KG1 (cell line): Measurements from ENCODE around the gene POM121L2.
A peak's percentile ranks its signal among the peaks of the same experiment; 100 is the strongest.

Source experiments
- DNase-seq: peaks from one replicate; lab custom pipeline; 2025; lab: John Stamatoyannopoulos, UW

POM121L2 gene

DNA sequence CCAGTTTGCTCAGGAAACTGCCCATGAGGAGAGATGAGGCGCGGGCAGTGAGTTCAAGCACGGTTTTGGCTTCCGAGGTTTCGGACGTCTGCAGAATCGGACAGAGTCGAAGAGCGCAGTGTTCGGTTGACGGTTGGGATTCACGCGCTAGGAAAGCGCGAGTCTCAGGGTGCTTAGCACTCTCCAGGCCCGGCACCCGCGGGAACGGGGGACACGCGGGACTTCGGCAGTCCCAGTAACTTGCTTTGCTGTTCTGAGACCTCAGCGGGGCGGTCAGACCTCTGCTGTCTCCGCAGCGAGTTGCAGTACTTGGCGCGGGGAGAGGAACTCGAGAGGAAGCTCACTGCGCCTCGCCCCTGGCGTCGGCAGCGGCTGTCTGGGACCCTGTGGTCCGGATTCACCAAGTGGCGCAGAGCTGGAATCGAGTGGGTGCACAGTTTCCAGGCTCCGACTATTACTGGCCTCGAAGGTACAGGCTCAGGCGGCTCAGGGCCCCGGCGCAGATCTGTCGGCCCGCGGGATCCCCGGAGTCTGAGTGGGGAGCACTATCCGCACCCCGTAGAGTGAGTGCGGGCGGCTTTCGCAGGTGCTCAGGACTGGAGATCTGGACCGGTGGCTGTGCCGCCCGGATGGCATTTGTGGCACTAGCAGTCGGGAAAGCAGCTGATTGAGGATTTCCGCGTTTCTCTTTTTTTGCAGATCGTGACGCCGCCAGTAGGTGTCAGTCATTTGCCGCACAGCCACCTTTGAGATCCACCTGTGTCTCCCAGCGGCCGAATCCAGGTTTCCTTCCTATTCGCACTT lies at the start of gene POM121L2:
TSS of gene POM121L2 (minus strand) at position 128 of the 804 bp plus-strand sequence. CDS start at position 25, 103 bp downstream.
- DNase-seq = peak; percentile 46

DNA sequence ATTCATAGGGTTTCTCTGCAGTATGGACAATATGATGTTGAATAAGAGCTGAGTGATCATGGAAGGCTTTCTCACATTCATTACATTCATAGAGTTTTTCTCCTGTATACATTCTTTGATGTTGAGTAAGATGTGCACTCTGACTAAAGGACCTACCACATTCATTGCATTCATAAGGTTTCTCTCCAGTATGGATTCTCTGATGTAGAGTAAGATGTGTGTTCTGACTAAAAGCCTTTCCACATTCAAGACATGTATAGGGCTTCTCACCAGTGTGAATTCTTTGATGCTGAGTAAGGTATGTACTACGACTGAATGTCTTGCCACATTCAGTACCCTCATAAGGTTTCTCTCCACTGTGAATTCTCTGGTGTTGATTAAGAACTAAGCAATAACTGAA lies 47.2 kb upstream of the POM121L2 start:
- no peak for DNase-seq

DNA sequence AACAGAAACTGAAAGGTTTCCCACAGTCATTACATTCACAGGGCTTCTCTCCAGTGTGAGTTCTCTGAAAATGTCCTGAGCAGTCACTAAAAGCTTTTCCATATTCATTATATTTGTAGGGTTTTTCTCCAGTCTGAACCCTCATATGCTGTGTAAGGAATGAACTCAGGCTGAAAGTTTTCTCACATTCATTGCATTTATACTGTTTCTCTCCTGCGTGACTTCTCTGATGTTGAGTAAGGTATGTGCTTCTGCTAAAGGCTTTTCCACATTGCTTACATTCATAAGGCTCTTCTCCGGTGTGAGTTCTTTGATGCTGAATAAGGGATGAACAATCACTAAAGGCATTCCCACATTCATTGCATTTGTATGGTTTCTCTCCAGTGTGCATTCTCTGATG lies 46.7 kb upstream of the POM121L2 start:
- DNase-seq = no peak

DNA sequence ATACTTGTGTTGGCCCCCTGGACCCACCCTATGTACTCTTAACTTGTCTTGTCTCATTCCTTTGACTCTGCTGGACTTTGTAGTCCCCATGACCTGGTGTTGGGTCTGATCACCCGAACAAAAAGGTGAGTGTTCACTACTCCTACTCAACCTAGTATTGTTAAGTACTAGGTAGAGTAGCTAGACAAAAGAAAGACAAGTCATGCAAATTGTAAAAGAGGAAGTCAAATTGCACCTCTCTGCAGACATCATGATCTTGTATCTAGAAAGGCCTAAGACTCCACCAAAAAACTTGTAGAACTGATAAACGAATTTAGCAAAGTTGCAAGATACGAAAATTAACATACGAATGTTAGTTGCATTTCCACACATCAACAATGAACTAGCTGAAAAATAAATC lies 40.8 kb upstream of the POM121L2 start:
- no peak for DNase-seq

DNA sequence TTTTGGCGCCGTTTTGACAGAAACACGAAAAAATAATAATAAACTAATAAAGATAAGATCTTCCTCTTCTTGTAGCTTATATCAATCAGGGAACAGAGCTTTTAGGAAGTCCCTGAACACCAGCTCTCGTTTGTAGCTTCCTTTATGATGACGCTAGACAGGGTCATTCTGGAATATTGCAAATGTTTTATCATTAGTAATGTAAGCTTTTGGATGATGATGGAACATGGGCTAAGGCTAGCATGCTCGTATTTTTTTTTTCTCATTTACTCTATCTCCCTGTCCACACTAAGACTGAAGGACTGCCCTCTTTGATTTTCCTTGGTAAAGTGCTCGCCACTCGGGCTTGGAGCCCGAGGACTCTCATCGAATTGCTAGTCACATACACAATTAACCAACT lies 22.1 kb upstream of the POM121L2 start:
- DNase-seq = no peak

DNA sequence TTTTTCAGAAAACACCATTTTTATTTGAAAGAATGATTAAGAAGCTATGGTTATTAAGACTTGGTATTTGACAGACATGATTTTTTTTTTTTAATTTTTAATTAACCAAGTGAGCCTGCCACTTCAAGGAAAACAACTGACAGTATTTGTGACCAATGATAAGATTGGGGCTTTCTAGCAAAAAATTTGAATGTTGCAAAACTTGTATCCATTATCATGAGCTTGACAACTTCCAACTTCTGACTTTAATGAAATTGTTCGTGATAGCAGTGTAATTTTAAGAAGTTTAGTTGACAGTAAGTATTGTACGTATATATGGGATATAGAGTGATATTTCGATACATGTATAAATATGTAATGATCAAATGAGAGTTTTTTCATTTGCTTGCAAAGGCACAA lies 21.6 kb upstream of the POM121L2 start:
- DNase-seq = no peak

DNA sequence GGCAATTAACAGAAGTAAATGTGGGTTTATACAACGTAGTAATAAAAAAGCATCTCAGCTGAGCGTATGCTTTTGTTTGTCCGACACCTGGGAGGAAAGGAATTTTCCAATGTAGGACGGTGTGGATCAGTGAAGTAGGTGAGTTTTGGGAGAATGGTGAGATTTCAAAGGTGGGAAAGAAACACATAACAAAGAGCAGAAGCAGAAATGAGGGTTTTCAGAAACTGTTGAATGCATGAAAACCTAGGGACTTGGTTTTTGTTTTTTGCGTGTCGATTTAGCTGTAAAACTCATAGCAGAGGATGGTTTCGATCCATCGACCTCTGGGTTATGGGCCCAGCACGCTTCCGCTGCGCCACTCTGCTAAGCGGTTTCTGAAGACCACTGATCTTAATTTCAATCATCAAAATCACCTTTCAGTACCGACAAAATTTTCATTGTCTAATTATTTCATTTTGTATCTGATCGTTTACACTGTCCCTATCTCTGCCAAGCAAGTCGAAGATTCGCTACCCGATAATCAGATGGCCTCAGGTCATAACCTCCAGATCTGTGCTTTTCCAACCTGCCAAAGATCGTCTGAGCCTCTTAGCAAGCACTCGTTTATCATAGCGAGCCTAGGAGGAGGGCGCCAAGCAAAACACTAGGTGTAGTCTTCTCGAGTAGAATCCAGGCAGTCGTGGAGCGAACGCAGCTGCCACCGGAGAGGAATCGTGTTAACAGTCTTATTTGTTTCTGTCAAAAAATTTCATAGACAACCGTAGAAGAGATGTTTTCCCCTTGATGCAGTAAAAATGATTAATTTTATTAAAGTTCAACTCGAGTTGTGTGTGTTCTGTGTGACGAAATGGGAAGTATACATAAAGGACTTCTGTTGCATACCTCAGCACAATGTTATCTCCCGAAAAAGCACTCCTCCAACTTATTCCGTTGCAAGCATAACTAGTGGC lies 20.9 kb upstream of the POM121L2 start:
- peak; percentile 87 for DNase-seq

DNA sequence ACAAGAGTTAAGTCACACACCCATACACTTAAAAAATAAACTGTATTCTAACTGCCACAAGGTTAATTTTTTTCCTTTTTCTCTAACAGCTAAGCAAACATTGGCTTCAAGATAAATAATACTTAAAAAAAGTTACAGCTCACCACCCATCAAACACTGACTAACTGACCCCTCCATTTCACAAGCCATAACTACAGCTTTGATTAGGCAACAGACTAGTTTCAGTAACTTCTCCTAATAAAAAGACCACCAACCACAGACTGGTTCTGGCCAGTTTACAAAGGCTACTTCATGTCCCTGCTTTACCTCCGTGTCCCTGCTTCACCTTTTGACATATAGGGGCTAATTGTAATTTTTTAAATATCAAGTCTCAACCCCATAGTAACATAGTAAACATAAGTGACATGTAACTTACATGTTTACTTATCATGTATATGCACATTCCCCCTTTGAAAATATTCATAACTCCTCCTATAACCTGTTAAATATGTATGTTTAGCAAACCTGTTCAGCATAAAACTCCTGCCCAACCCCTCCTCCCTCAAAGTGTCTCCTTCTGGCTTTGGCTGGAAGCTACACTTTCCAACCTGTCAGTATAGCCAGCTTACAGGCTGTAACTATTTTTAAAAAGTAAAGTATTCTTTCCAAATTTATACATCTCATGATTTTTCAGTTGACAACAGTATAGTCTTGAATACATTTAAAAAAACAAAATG lies 15.1 kb upstream of the POM121L2 start:
- no peak for DNase-seq

DNA sequence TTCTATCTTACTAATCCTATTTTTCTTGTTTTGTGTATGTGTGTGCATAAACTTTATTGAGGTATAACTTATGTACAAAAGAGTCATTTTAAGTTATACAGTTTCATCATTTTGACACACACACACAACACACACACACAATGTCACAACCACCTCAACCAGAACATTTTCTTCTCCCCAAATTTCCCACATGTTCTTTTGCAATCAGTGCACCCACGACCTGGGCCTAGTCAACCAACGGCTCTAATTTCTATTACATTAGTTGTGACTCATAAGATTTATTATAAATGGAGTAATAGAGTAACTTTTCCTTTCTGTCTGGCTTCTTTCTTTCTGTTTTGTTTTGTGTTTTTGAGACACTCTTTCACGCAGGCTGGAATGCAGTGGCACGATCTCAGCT lies 9.8 kb upstream of the POM121L2 start:
- DNase-seq = no peak

DNA sequence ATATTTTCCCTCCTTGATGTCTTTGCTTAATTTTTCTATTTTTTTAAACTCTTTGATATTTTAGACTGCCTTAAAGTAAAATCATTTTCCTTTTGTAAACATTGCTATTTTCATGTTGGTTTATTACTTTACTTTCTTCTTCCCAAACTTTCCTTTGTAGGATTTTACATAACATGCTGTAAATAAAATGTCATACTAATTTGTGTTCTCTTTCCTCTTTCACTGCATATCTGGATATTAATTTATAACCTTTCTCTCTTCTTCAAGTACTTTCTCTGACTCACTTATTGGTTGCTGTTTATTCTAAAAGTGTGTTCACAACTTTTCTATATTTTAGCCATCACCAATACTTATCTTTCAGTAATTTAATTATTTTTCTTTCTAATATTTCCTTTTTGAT lies 9.3 kb upstream of the POM121L2 start:
- no peak for DNase-seq

DNA sequence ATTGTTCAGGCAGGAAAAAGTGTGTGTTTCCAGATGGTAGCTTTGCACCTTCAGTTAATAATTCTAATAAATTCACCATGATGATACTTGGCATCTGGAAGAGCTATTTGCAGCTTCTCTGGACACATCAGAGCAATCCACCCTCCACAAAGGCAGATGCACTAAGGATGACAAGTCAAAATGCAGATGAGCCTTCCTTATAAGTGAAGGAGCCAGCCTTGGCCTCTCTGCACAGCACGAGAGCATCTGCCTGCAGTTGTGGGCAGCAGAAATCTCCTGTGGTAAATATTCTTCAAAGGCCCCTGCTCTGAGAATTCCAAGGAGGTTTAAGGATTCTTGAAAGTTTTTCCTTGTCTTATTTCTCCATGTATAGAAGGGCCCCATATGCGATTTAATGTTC lies 6.9 kb upstream of the POM121L2 start:
- no peak for DNase-seq

DNA sequence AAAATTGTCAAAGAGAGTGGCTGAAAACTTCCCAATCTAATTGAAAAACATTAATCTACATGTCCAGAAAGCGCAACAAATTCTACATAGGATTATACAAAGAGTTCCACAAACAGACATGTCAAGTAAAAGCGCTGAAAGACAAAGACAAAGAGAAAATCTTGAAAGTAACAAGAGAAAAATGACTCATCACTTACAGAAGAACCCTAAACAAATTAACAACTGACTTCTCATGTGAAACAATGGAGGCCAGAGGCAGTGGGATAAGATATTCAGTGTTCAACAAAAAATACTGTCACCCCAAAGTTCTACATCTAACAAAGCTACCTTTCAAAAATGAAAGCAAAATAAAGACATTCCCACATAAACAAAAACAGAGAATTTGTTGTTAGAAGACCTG lies 2.0 kb upstream of the POM121L2 start:
- DNase-seq = no peak

DNA sequence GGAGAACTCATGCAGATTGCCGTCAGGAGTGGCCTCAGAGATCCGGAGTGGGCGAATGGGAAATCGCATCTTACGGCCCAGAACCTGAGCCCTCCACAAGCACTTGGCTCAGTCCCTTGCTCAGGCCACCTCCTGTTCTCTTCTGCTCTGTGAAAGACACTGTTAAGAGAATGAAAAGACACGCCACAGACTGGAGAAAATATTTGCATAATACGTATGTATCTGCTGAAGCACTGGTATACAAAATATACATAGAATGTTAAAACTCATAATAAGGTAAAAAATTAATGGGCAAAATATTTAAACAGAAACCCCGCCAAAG lies 838 bp upstream of the POM121L2 start:
- DNase-seq = no peak

DNA sequence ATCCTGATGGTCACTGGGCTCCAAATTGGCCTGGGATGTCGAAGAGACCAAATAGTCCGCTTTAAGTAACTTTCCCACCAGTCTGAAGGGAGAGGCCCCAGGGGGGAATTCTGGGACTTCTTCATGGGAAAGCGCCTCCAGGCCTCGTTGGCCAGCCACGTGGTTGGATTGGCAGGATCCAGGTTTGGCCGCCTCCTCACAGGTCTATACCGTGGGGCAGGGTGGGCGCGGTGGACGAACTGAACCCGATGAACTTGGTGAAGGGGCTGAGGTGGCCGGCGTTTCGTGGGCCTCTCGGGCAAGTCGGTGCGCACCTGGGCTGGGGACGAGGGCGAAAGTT lies 297 bp downstream of the POM121L2 start:
- DNase-seq = no peak

DNA sequence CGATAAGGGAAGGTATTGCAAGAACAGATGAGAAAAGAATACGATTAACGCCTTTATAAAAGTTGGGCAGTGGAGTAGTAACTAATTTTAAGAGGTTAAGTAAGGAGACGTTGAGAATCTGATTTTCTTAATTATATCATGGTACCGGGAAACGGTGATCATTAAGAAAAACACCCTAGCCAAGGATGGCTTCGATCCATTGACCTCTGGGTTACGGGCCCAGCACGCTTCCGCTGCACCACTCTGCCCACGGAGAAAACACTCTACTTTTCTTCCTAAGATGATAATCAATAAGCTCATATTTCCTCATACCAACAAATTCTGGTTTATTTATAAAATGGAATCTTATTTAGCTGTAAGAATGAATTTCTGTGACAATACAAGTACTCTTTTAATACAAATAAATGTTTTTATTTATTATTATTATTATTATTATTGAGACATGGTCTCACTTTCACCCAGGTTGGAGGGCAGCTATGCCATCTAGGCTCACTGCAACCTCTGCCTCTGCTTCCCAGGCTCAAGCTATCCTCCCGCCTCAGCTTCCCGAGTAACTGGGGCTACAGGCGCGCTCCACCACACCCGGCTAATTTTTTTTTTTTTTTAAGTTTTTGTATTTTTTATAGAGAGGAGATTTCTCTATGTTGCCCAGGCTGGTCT lies 8.3 kb downstream of the POM121L2 start:
- no peak for DNase-seq

DNA sequence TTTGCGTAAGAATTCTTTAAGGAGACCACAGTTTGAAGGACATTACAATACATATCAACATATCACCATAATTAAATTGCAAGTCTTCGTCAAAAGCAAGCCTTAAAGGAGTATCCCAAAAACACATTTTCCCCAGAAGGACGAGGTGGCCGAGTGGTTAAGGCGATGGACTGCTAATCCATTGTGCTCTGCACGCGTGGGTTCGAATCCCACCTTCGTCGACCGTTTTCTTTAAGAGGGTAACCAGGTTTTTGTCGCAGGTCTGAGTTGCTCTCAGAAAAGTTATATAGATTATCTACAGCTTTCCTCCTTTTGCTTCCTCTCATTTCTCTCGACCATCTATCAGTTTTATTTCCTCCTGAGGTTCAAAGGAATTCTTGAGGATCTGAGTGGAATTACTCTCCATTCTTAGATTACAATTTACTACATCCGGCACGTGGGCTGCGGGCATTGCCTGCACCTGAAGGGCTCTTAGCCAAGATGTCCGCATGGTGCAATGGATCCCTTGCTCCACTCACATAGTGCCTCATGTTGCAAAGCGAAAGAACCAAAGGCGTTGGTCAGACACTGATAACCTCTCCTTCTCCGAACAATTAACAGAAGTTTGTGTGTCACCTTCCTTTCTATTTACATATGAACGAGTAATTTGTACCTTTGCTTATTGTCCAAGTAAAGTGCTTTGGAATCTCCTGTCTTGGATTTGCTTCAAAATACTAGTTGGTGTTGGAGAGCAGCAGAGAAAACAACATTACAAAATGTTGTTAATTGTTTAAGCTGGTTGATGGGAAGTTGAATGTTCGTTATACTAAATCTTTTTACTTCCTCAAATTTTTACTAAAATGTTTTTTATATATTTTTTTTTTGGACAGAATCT lies 14.0 kb downstream of the POM121L2 start:
- peak; percentile 39 for DNase-seq

DNA sequence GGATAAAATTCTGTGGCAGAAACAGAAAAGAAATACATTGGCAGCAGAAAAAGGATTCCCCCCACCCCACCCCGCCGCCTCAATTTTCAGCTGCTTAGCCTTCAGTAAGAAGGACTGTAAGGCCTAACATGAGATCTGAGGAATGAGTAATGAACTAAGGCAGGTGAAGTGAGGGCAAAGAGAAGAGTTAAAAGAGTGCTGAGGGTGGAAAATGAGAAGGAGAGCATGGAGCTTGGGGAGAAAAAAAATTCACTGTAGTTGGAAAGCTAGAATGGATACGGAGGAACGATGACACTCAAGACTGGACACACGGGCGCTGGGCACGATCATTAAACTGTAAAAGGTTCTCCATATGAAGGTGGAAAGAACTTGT lies 14.6 kb downstream of the POM121L2 start:
- DNase-seq = no peak

DNA sequence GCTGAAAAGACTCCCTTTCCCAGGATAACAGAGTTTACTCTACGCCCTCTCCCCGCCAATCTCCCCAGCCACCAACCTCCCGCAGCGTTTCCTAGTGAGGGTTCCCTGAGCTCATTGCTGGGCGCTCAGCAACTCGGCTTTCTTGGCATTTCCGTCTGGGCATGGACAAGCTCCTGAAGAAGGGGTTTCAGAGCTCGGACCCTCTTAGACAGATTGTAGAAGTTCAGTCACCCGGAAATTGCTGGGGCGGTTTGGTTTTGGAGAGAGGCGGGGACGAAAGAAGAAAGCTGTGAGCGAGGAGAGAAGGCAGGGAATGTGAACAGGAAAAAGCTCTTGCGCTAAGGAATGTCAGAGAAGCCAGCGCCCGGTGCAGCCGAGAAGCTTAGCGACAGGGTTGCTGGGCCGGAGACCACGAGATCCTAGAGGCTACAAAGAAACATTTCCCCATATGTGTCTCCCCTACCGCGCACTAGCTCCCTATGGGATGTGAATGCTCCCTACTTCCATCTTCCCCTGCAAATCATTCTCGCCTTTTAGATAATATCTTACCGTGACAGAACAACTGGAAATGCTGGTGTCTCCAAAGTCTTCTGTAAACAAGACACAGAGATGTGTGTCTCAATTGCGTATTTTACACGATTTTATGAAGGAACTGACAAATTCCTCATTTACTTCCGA lies 15.8 kb downstream of the POM121L2 start:
- no peak for DNase-seq

DNA sequence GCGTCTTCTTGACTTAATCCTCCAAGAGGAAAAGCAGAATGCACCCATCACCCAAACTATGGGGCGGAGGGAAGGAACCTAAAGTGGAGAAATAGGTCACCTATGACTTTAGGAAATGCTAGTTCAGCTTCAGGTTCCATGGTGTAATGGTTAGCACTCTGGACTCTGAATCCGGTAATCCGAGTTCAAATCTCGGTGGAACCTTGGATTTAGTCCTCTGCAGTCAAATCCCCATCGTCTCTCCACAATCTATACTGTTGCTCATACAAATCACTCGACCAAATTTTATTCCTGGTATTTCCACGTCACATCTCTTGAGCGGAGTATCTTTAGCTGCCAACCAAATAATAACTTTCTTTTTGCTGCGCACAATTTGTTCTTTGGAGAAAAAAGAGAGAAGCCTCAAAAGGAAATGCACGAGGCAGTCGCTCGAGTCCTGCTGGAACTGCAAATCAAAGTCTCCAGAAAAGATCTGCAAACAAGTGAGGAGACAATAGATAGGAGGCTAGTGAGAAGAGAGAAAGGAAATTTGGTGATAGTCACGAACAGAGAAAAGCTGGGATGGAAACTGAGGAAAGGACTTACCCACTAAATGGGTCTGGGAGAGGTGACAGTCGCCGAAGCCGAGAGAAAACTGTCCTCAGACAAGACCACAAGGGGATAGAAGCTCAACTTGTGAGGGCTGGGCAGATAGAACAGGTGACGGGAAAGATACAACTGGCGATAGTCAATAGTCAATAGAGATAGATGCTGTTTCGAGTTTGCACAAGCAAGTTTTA lies 16.6 kb downstream of the POM121L2 start:
- peak; percentile 13 for DNase-seq

DNA sequence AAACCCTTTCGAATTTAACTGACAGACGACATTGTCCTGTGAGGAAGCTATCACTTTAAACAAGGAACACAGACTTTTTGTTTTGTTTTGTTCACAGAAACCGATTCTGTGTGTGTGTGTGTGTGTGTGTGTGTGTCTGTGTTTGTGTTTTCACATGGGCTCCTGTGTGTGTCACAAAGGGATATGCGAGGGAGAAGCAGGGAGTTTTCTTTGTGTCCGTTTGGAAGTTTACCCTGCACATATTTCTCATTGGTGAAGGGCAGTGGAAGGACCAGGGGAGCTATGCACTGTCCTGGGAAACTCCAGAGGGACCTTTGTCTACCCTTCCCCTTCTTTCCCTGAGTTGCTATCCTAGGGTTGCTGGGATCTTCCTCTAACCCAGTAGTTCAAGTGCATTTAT lies 17.7 kb downstream of the POM121L2 start:
- DNase-seq = no peak
